Testis (tissue), 3 donors: ENCODE results near the gene ZNF232. TPM values are rescaled to one million over a fixed set of nuclear protein-coding genes. Genes with fewer than 3 reads are reported as not detected.

Experiments used
- DNase-seq: peaks from one replicate; pipeline ENCODE4 v3.0.0-alpha.2; 2019
- H3K27ac ChIP-seq, 2 donors: fragments of 200-600 bp; sonication (generic); one replicate each; pipeline ENCODE4 v1.5.1; 2019
- H3K27me3 ChIP-seq: fragments of 200-600 bp; sonication (generic); one replicate; pipeline ENCODE4 v1.5.1; 2019
- H3K36me3 ChIP-seq: fragments of 200-600 bp; sonication (generic); one replicate; pipeline ENCODE4 v1.5.1; 2017; ENCODE audit warnings: low read depth; ENCODE audit errors: missing control alignments
- H3K4me1 ChIP-seq: fragments of 200-600 bp; sonication (generic); one replicate; pipeline ENCODE4 v1.5.1; 2019
- H3K4me3 ChIP-seq, 2 donors: fragments of 200-600 bp; sonication (generic); one replicate each; pipeline ENCODE4 v1.5.1; 2017 to 2019
- H3K9me3 ChIP-seq: fragments of 200-600 bp; sonication (generic); one replicate; pipeline ENCODE4 v1.5.1; 2017
- CTCF ChIP-seq, 3 experiments: fragments of 450-650 bp in 2 of 3; fragments of 200-600 bp in 1 of 3; sonication (generic) in 1 of 3; IDR thresholded peaks; one replicate each; pipeline ENCODE4 v1.5.1; 2016 to 2019; ENCODE audit warnings: antibody characterized with exemption in 3 of 3, mild to moderate bottlenecking in 2 of 3, moderate library complexity in 1 of 3
- POLR2A ChIP-seq: fragments of 450-650 bp; IDR thresholded peaks from one replicate; pipeline ENCODE4 v1.6.1; 2017; ENCODE audit warnings: antibody characterized with exemption, mild to moderate bottlenecking, moderate library complexity
- WGBS, 2 donors: methylation state at CpG; one replicate each; pipeline ENCODE4 v1.1.5; 2018; 5-methylcytosine and 5-hydroxymethylcytosine counted together
- intact Hi-C: fragments of 100-400 bp; cut with DNase I; formaldehyde crosslinking; loops from one replicate; pipeline ENCODE4 v1.15.1; 2023; ENCODE audit warnings: low total_unique reads
- polyA plus RNA-seq: library from polyadenylated mRNA; stranded (reverse); fragments of 350-450 nt; fragmentation: Illumina TruSeq; extraction: RNeasy Lipid Tissue Mini Kit (QIAGEN cat#74804); gene quantifications from one replicate; pipeline ENCODE4 v1.2.3, GENCODE V29; 2014; ENCODE audit warnings: low read depth, low replicate concordance; ENCODE audit not compliant: insufficient read depth
- total RNA-seq, 2 donors: library from RNA; depleted of rRNA; stranded (reverse); fragments of >200 nt; gene quantifications; one replicate each; pipeline ENCODE4 v1.2.3, GENCODE V29; 2016

Gene ZNF232
- total and polyA plus RNA-seq, 3 donors from 2014 or later = 8.6 to 21.7 (median 14.4) TPM

DNA sequence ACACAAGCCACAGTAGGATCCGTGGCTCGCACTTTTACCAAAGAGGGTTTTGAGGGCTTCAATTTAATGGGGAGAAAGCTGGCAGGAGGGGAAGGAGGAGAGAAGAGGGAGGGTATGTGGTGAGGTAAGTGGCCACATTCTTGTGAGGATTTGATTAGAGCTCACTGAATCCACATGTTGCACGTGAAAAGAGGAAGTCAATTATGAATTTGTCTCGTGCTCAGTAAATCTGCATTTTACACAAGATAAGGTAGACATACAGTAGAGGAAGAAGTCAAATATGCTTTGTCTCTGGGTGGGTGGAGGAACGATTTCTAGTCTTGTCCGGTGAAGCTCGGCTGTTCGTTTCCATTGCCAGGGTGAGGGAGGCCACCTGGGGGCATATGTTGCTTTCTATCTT, 862 bp downstream of the ZNF232 start:
- no peaks in the 10 kb centered on the region for H3K36me3 ChIP-seq
- no peak overlapping the region for H3K27ac ChIP-seq
- H3K9me3 ChIP-seq = no peaks in the 10 kb centered on the region
- H3K4me1 ChIP-seq = peaks cover 8% of the 10 kb centered on the region
- H3K4me3 ChIP-seq = peak overlapping the region in 1 of 2 donors; percentile 79
- no peak for TF ChIP-seq POLR2A
- no peak for TF ChIP-seq CTCF (IDR thresholded peaks at IDR 0.05)
- DNase-seq = no peak
- H3K27me3 ChIP-seq = no peaks in the 10 kb centered on the region
- WGBS, 2 donors = 22 to 28% methylated on average over 8 of the region's 8 CpGs
- intact Hi-C loops = no loop called here

DNA sequence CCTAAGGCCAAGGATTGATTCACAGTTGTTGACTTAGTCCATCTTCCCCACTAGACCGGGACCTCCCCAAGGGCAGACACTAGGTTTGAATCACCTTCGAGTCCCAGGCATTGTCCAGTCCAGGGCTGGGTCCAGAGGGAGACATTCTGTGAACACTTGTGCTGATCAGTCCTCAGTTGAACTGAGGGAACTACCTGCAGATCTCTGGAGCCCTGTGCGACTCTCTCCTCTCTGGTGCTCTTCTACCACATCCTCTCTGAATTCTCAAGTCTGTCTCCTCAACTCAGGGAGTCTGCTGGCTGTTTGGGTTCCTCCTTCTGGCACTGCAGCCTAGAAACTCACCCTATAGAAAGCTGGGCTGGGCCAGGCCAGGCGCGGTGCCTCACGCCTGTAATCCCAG, 10.8 kb downstream of the ZNF232 start:
- Histone ChIP-seq H3K27ac (no peak overlapping the region), H3K4me1 (no peaks in the 10 kb centered on the region), H3K36me3 (no peaks in the 10 kb centered on the region), H3K9me3 (no peaks in the 10 kb centered on the region), H3K4me3 (no peak overlapping the region), H3K27me3 (no peaks in the 10 kb centered on the region)
- intact Hi-C loops = no loop called here
- WGBS, 2 donors = 73 to 77% methylated on average over 6 of the region's 6 CpGs
- no peak for TF ChIP-seq CTCF (IDR thresholded peaks at IDR 0.05)
- no peak for TF ChIP-seq POLR2A
- no peak for DNase-seq

DNA sequence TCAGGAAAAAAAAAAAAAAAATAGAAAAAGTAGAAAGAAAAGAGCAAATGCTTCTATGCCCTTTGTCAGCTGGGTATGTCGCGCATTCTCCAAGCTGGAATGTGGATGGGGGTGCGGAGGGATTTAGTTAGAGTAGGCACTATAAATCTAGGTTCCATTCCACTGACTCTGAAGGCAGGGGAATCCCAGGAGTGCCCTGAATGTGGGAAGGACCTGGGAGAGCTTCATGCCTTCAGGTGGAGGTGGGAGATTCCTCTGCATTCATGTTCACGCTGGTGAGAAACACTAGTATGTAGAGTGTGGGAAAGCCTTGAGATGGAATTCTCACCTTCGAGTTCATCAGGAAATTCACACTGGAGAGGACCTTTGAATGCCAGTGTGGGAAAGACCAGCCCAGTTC, 12.4 kb downstream of the ZNF232 start:
- Histone ChIP-seq H3K27me3 (no peaks in the 10 kb centered on the region), H3K4me1 (no peaks in the 10 kb centered on the region), H3K4me3 (no peak overlapping the region), H3K9me3 (no peaks in the 10 kb centered on the region), H3K36me3 (no peaks in the 10 kb centered on the region), H3K27ac (no peak overlapping the region)
- no peak for DNase-seq
- intact Hi-C loops = no loop called here
- 74 to 78% methylated on average over 5 of the region's 5 CpGs for WGBS, 2 donors
- TF ChIP-seq POLR2A = no peak
- TF ChIP-seq CTCF (IDR thresholded peaks at IDR 0.05) = no peak

DNA sequence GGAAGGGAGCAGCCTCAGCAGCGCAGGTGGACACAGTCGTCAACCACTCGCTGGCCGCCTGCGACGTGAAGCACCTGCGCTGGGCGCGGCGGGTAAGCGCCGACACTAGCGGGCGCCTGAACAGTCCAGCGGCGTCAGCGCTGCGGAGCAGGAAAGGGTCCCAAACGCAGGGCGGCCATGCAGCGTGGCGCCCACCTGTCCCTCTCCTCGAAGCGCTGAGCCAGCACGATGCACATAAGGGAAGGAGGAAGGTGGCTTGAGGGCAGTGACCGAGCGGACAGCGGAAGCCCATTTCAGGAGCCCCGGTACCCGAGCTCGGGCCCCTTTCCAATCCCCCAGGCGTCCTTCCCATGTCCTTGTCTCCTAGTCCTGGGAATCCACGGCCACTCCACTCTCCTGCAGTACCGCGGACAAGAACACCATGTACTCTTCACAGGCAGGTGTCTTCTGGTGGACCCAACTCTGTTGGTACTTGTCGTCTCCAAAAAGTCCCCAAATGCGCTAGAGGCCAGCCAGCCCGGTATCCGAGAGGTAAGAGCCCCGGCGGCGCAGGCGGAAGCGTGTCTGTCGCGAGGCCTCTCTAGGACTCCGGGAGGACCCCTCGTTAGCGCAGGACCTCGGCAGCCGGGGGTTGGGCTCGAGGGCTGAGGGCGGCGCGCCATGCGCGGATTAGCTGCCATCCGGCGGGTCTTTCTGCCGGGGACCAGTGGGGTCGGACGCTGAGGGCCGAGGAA, 14.4 kb downstream of the ZNF232 start:
- intact Hi-C loops = no loop called here
- Histone ChIP-seq H3K9me3 (no peaks in the 10 kb centered on the region), H3K4me1 (no peaks in the 10 kb centered on the region), H3K36me3 (no peaks in the 10 kb centered on the region), H3K27ac (peak overlapping the region in 1 of 2 donors; percentile 36), H3K27me3 (no peaks in the 10 kb centered on the region), H3K4me3 (peak overlapping the region; percentile 56 to 60)
- DNase-seq = peak; percentile 77
- no peak for TF ChIP-seq CTCF (IDR thresholded peaks at IDR 0.05)
- TF ChIP-seq POLR2A = no peak
- 0 to 1% methylated on average over 6 to 60 of the region's 63 CpGs for WGBS, 2 donors

DNA sequence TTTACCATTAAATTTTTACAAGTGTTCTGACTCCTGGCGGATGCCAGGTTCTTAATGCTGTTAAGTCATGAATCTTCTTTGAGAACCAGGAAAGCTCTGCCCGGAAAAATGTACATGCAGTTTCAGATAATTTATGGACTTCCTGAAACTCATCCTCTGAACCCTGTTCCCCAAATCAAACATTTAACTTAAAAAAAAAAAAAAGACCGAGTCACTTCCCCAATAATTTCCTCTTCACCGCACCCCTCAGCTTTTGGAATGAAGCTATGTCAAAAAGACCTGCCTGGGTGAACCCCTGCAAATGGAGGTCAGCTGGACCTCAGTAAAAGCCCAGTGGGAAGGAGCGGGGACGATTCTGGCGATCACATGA, 15.0 kb downstream of the ZNF232 start:
- WGBS, 2 donors = 11 to 14% methylated on average over 7 of the region's 7 CpGs
- TF ChIP-seq CTCF (IDR thresholded peaks at IDR 0.05) (no peak), POLR2A (no peak)
- intact Hi-C loops = no loop called here
- Histone ChIP-seq H3K27me3 (no peaks in the 10 kb centered on the region), H3K4me3 (peak overlapping the region; percentile 56 to 60), H3K9me3 (no peaks in the 10 kb centered on the region), H3K27ac (no peak overlapping the region), H3K36me3 (no peaks in the 10 kb centered on the region), H3K4me1 (no peaks in the 10 kb centered on the region)
- DNase-seq = no peak
